HEK293 (cell line): ENCODE data around the gene ODF2.

Experiments used
- INSM2 ChIP-seq: fragments of 450-650 bp; formaldehyde crosslinking; IDR thresholded peaks from 2 replicates; pipeline ENCODE4 v1.5.1; 2016; ENCODE audit warnings: missing biosample characterization, missing genetic modification characterization
- SP3 ChIP-seq: fragments of 450-650 bp; formaldehyde crosslinking; IDR thresholded peaks from 2 replicates; pipeline ENCODE4 v1.5.1; 2016; ENCODE audit warnings: missing biosample characterization, missing genetic modification characterization
- ZEB2 ChIP-seq: fragments of 450-650 bp; formaldehyde crosslinking; IDR thresholded peaks from 2 replicates; pipeline ENCODE4 v1.5.1; 2016; ENCODE audit warnings: missing biosample characterization, missing genetic modification characterization
- TF ChIP-seq, protein P1 (sequence below): fragments of 450-650 bp; formaldehyde crosslinking; IDR thresholded peaks from 2 replicates; pipeline ENCODE4 v1.5.1; 2016; ENCODE audit warnings: missing biosample characterization, missing genetic modification characterization, low read depth
- TF ChIP-seq, protein P2 (sequence below): fragments of 450-650 bp; formaldehyde crosslinking; IDR thresholded peaks from 2 replicates; pipeline ENCODE4 v1.5.1; 2016; ENCODE audit warnings: missing biosample characterization, missing genetic modification characterization
- TF ChIP-seq, protein P3 (sequence below): fragments of 450-650 bp; formaldehyde crosslinking; optimal IDR thresholded peaks from 2 replicates; pipeline ENCODE3; 2016; ENCODE audit warnings: missing biosample characterization, mild to moderate bottlenecking, missing genetic modification characterization

DNA sequence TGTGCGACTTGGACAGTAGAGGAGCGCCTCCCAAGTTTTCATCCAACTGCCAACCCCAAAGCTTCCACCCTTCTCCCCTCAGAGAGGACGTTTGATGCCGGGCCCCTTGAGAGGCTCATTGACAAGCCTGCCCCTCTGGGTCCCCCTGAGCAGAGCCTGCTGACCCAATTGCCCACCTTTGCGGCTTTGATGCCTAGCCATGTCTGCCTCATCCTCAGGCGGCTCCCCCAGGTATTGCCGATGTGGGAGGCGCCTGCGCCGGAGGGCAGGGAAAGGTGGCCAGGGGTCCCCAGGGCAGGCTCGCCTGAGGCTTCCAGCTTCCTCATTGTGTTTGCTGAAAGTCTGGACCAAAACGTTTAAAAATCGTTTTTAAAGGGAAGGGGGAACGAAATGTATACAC, 1.4 kb downstream of the ODF2 start:
- TF ChIP-seq, protein P1, sequence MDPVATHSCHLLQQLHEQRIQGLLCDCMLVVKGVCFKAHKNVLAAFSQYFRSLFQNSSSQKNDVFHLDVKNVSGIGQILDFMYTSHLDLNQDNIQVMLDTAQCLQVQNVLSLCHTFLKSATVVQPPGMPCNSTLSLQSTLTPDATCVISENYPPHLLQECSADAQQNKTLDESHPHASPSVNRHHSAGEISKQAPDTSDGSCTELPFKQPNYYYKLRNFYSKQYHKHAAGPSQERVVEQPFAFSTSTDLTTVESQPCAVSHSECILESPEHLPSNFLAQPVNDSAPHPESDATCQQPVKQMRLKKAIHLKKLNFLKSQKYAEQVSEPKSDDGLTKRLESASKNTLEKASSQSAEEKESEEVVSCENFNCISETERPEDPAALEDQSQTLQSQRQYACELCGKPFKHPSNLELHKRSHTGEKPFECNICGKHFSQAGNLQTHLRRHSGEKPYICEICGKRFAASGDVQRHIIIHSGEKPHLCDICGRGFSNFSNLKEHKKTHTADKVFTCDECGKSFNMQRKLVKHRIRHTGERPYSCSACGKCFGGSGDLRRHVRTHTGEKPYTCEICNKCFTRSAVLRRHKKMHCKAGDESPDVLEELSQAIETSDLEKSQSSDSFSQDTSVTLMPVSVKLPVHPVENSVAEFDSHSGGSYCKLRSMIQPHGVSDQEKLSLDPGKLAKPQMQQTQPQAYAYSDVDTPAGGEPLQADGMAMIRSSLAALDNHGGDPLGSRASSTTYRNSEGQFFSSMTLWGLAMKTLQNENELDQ (tag by site-specific recombination) = no peak
- TF ChIP-seq ZEB2 (no peak), INSM2 (tag by site-specific recombination) (no peak), SP3 (tag by site-specific recombination) (no peak)
- TF ChIP-seq, protein P2, sequence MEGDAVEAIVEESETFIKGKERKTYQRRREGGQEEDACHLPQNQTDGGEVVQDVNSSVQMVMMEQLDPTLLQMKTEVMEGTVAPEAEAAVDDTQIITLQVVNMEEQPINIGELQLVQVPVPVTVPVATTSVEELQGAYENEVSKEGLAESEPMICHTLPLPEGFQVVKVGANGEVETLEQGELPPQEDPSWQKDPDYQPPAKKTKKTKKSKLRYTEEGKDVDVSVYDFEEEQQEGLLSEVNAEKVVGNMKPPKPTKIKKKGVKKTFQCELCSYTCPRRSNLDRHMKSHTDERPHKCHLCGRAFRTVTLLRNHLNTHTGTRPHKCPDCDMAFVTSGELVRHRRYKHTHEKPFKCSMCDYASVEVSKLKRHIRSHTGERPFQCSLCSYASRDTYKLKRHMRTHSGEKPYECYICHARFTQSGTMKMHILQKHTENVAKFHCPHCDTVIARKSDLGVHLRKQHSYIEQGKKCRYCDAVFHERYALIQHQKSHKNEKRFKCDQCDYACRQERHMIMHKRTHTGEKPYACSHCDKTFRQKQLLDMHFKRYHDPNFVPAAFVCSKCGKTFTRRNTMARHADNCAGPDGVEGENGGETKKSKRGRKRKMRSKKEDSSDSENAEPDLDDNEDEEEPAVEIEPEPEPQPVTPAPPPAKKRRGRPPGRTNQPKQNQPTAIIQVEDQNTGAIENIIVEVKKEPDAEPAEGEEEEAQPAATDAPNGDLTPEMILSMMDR = no peak
- TF ChIP-seq, protein P3, sequence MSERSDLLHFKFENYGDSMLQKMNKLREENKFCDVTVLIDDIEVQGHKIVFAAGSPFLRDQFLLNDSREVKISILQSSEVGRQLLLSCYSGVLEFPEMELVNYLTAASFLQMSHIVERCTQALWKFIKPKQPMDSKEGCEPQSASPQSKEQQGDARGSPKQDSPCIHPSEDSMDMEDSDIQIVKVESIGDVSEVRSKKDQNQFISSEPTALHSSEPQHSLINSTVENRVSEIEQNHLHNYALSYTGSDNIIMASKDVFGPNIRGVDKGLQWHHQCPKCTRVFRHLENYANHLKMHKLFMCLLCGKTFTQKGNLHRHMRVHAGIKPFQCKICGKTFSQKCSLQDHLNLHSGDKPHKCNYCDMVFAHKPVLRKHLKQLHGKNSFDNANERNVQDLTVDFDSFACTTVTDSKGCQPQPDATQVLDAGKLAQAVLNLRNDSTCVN (tag by site-specific recombination) = no peak
